Parathyroid adenoma (tissue), 2 donors: ENCODE measurements around the gene ALDH4A1.

Experiments
- H2AFZ ChIP-seq: fragments of 300-600 bp; sonication (generic); one replicate; pipeline ENCODE4 v1.7.0; 2017; ENCODE audit warnings: antibody characterized with exemption, mild to moderate bottlenecking
- H3K27ac ChIP-seq: fragments of 300-600 bp; sonication (generic); one replicate; pipeline ENCODE4 v1.7.0; 2017
- H3K27me3 ChIP-seq: fragments of 300-600 bp; sonication (generic); one replicate; pipeline ENCODE4 v1.7.0; 2017; ENCODE audit warnings: low read length; ENCODE audit not compliant: control insufficient read depth, insufficient read depth
- H3K36me3 ChIP-seq: fragments of 300-600 bp; sonication (generic); one replicate; pipeline ENCODE4 v1.7.0; 2017; ENCODE audit warnings: low read length; ENCODE audit not compliant: control insufficient read depth, insufficient read depth
- H3K4me1 ChIP-seq: fragments of 300-600 bp; sonication (generic); one replicate; pipeline ENCODE4 v1.7.0; 2017; ENCODE audit warnings: control low read depth
- H3K4me2 ChIP-seq: fragments of 300-600 bp; sonication (generic); one replicate; pipeline ENCODE4 v1.7.0; 2017; ENCODE audit warnings: low read length
- H3K4me3 ChIP-seq: fragments of 300-600 bp; sonication (generic); one replicate; pipeline ENCODE4 v1.7.0; 2017; ENCODE audit warnings: low read depth, low read length
- H3K79me2 ChIP-seq: fragments of 300-600 bp; sonication (generic); one replicate; pipeline ENCODE4 v1.7.0; 2017; ENCODE audit warnings: control low read depth
- H3K9ac ChIP-seq: fragments of 300-600 bp; sonication (generic); one replicate; pipeline ENCODE4 v1.7.0; 2017; ENCODE audit warnings: mild to moderate bottlenecking
- H3K9me3 ChIP-seq: fragments of 300-600 bp; sonication (generic); one replicate; pipeline ENCODE4 v1.7.0; 2017; ENCODE audit warnings: low read length; ENCODE audit not compliant: control insufficient read depth
- CTCF ChIP-seq: fragments of 300-600 bp; sonication (generic); IDR thresholded peaks from one replicate; pipeline ENCODE4 v1.7.0; 2017; ENCODE audit warnings: antibody characterized with exemption, mild to moderate bottlenecking
- donor health status: primary hyperparathyroidism.

ALDH4A1 gene

GRCh38 chr1:18921516-18922251, 19.3 kb upstream of the ALDH4A1 start:
- TF ChIP-seq CTCF: peak; percentile 13
- Histone ChIP-seq H3K4me1 (peaks cover 11% of the 10 kb centered on the region), H3K79me2 (peaks cover 11% of the 10 kb centered on the region), H3K4me3 (no peak overlapping the region), H3K4me2 (peak overlapping the region; percentile 23), H3K9ac (no peak overlapping the region), H3K27me3 (no peaks in the 10 kb centered on the region), H2AFZ (no peak overlapping the region), H3K27ac (peak overlapping the region; percentile 70), H3K36me3 (no peaks in the 10 kb centered on the region), H3K9me3 (no peaks in the 10 kb centered on the region)

DNA sequence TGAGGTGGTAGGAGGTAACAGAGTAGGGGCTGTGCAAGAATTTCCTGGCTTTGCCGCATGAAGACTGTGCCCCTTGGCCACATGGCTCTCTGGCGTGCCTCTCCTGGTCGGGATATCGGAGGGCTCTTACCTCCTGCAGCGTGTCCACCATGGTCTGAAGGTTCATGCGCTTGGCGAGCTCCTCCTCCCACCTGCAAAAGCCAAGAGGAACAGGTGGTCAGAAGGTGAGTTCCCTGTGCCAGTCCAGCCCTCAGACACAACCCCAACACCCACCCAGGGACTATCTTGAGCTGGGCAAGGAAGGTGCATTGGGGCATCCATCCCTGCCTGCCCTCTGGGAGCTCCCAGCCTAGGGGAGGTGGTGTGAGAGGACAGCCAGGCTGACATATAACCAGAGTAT, 18.6 kb upstream of the ALDH4A1 start:
- Histone ChIP-seq H3K27ac (no peak overlapping the region), H3K4me3 (no peak overlapping the region), H3K4me2 (no peak overlapping the region), H3K79me2 (peaks cover 11% of the 10 kb centered on the region), H3K27me3 (no peaks in the 10 kb centered on the region), H3K9me3 (no peaks in the 10 kb centered on the region), H3K36me3 (no peaks in the 10 kb centered on the region), H3K9ac (no peak overlapping the region), H3K4me1 (peaks cover 9% of the 10 kb centered on the region), H2AFZ (no peak overlapping the region)
- TF ChIP-seq CTCF: no peak

DNA sequence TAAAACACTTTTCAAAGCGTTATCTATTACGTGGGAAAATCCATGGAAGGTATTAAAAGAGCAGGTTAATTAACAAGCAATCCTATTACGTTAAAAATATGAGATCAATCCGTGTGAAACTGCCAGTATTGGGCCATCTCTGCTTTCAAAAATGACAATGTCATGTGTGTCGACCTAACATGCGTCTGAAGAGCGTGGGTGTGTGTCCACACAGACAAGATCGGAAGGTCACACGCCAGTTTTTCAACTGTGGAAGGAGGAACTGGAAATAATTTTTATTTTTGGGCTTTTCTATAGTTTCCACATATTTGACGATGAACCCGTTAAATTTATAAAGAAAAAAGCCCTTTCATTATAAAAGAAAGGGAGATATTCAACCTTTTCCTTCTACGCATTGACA, 17.6 kb upstream of the ALDH4A1 start:
- no peak overlapping the region for H3K27ac ChIP-seq
- no peak overlapping the region for H3K9ac ChIP-seq
- peaks cover 11% of the 10 kb centered on the region for H3K79me2 ChIP-seq
- no peaks in the 10 kb centered on the region for H3K36me3 ChIP-seq
- no peak for TF ChIP-seq CTCF
- H3K27me3 ChIP-seq: no peaks in the 10 kb centered on the region
- no peak overlapping the region for H3K4me3 ChIP-seq
- no peak overlapping the region for H3K4me2 ChIP-seq
- H3K4me1 ChIP-seq: peaks cover 9% of the 10 kb centered on the region
- no peaks in the 10 kb centered on the region for H3K9me3 ChIP-seq
- H2AFZ ChIP-seq: no peak overlapping the region

GRCh38 chr1:18919197-18919905, 17.0 kb upstream of the ALDH4A1 start:
- TF ChIP-seq CTCF: no peak
- H3K79me2 ChIP-seq: peaks cover 11% of the 10 kb centered on the region
- H3K4me3 ChIP-seq: no peak overlapping the region
- no peak overlapping the region for H3K4me2 ChIP-seq
- no peak overlapping the region for H3K27ac ChIP-seq
- H3K36me3 ChIP-seq: no peaks in the 10 kb centered on the region
- H3K27me3 ChIP-seq: no peaks in the 10 kb centered on the region
- H3K9ac ChIP-seq: no peak overlapping the region
- H2AFZ ChIP-seq: no peak overlapping the region
- H3K4me1 ChIP-seq: peaks cover 6% of the 10 kb centered on the region
- no peaks in the 10 kb centered on the region for H3K9me3 ChIP-seq
